Globus pallidus (tissue), 1 donor: ENCODE results near the gene METTL21C.

Experiments used
- DNase-seq: peaks from one replicate; pipeline ENCODE4 v3.0.0-alpha.2; 2015; ENCODE audit warnings: low spot score

The METTL21C gene

DNA sequence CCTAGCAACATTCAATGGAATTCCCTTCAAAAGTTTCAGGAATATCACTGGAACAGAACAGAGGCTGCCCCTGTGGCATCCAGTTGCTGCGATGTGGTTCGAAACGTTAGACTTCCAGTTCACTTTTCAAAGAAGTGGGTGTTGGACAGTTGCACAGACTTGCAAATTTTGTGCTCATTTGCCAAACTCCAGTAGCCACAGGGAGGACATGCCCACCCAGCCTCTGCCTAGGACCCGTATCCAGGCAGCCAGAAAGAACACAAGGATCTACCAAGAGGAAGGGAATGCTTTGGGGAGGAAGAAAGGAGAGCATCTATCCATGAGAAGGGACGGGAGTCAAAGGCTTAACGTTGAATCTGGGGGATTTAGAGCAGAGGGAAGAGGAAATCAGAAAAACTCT is at the start of gene METTL21C:
Gene METTL21C, minus strand, starts transcription at position 108 of the 400 bp plus-strand sequence. CDS start 546 bp downstream, outside the sequence.
- DNase-seq: no peak

DNA sequence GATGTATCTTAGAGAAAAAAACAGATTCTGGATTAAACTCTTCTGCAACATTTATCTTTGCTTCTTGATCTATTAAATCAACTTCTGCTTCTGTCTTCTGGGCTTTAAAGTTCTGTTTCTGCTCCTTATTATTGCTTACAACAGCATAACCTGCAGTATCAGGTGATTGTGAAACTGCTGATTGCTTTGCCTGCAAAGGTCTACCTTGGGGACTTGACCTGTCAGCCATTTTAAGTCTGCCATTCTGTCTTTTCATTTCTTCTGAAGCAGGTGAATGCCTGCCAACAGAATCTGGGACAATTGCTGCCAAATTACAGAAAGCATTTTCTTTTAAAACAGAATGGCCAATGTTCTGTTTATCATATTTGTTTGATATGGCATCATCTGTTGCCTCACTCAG is 47.7 kb upstream of the METTL21C start:
- DNase-seq: no peak

DNA sequence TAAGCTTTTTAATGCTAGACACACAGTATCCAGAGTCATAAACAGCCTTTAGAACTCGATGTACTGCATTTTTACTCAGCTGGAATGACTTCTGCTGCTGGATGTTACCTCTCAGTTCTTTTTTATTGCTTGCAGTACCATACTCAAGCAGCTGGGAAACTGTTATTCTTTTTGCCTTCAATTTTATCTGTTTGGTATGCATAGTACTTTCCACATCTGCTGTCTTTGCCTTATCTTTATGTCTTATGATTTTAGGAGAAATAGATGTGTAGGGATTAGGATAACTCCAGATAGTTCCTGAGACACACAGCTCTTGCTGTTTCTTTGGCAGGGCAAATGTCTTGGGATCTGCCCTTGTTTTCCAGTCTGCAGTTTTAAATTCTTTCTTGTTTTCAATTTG is 47.3 kb upstream of the METTL21C start:
- DNase-seq: no peak

DNA sequence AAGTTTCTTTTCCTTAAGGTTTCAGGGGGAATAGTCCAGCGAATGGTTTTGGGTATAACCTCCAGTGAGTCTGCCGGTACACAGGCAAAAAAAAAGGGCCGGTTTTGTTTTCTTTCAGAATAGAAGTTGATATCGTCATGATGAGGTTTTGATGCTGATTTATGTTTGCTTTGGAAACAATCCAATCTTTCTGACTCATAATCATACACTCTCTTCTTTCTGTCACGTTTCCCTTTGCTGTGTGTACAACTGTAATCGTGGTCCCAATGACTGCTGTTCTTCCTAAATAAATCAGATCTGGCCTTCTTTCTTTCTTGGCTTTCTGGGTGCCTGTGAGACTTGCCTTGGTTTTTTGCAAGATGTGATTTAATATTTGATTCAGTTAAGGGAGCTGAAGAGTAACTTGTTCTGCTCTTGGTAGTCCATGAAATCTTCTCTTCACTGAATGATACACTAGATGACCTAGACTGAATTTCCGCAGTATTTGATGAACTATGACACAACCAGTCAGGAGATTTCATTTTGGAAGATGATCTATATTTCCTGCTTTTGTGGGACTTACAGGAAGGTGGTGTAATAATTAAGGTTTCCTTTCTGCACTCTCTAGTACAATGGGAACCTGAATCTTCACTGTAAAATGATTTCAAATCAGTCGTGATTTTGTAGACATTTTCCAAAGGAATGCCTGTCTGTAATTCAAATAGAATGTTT is 34.9 kb upstream of the METTL21C start:
- DNase-seq: no peak

DNA sequence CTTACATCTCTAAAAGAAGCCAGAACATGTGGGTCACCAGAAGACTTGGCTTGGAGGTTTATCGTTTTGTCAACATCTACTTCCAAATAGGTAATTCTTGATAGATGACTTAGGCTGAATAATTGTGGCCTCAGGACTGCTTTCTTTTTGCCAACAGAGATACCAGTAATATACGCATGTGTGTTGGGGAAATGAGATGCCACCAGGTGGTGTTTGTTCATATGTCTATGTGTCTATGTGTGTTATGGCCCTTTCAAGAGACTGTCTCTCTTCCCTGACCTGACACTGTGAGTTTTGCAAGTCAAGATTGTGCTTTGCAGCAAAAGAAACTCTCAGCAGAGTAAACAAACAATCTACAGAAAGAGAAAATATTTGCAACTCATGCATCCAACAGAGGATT is 31.6 kb upstream of the METTL21C start:
- DNase-seq: no peak

DNA sequence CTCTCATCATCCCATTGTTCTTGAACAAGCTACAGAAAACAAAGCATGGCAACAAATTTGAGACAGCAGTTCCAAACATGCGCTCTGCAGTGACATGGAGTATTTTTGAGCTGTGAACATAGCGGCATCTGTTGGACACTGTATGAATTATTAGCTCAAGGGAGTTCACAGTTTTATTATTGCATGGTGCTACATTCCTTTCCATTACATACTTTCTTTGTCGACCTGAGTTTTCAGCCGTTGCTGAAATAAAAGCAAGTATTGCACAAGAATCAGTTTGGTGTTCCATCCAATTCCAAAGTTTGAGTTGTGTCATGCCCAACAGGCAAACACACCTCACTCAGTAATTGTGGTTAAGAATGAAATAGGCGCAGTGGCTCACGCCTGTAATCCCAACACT is 30.1 kb upstream of the METTL21C start:
- peak; percentile 79 for DNase-seq

DNA sequence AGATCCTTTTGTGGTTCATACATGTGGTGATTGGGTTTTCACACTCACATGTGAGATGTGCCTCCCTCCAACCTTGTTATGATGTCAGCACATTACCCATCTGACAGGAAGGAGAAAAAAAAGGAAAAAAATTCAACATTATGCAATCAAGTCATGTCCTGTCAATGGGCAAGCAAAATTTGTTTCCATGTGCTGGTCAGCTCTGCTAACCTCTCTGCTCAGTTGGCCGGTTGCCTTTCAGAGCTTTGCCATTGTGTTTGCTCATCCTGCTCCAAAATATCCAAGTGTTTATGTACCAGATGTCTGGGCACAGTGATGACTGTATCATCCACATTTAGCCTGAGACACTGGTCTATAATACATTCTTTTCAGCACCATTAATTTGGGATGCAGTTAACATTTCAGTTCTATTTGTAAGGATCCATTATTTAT is 27.0 kb upstream of the METTL21C start:
- peak; percentile 94 for DNase-seq

DNA sequence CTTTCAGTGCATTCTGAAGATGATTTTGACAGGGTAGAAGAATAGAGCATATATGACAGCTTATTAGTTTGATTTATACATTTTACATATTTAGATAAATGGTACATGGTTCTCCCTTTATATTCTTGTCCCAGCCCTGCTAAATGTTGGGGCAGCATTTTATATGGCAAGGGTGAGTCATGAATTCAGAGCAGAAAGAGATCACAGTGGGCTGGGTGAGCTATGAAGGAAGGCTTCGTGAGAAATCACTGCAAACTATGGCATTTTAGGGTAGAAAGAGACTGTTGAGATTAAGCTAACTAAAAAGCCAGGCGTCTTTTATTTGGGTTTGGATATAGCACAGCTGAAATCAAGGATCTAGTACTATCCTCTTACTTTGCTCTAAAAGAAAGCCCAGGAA is 23.9 kb upstream of the METTL21C start:
- no peak for DNase-seq

DNA sequence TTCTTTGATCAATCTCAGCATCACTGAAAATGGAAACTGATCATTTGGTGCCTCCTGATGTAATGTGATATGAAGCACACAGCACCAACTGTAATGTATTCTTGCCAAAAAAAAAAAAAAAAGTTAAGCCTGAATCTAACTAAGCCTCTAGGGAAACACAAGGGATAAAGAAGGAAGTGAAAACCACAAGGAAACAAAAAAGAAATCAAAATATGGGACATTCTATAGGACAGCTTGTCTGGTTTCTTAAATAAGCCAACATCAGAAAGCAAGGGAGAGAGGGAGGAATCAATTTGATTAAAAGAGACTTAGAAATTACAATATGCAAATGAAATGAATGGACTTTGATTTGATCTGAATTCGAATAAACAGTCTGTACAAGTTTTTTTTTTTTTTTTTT is 20.6 kb upstream of the METTL21C start:
- no peak for DNase-seq

DNA sequence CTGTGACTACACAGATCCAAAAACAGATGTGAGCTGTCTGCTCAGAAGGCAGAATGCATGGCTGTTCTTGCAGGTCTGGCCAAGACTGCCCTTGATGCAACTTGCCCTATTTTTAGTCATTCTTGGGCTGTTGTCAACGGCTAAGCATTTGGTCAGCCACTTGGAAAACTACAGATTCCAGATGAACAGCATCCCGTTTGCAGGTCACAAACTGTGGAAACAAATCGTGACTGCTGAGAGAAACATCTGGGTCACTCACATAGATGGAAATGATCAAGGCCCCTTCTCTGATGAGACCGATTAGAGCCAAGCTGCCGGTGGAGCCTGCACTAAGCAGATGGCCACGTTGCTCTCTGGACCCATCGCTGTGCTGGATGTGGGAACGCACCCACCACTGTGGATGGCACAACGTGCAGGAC is 15.4 kb upstream of the METTL21C start:
- no peak for DNase-seq

DNA sequence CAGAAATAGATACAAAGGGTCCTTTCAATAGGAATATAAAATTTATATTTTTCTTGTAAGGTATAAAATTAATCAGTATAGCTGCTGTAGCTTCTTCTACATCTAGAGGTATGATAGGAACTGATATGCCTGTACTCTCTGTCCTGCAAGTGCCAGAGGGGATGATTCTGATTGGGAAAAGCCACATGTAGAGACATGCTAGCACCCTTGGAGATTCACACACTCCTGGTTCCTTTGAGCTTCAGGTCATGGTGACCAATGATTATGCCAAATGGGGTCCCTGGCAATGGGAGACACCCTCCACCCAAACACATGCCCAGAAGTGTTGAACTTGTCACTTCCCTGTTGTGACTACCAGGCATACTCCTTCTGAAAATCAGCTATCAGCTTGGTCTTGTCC is 14.7 kb upstream of the METTL21C start:
- DNase-seq: no peak

DNA sequence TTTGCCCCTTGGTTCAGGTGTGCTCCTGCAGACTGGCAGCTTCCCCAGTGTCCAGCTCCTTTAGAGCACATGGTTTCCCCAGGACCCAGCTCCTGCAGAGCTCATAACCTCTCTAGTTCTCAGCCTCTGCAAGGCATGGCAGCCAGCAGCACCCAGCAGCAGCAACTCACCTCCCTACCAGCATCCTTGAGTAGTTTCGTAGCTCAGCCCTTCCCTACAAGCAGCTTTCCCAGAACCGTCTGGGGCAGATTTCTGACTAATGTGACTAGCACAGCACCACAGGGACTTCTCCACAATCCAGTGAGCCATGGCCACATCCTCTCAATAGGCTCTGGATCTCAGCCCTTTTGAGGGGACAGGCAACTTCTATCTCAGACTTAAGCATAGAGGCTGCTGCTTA is 14.1 kb upstream of the METTL21C start:
- DNase-seq: no peak

DNA sequence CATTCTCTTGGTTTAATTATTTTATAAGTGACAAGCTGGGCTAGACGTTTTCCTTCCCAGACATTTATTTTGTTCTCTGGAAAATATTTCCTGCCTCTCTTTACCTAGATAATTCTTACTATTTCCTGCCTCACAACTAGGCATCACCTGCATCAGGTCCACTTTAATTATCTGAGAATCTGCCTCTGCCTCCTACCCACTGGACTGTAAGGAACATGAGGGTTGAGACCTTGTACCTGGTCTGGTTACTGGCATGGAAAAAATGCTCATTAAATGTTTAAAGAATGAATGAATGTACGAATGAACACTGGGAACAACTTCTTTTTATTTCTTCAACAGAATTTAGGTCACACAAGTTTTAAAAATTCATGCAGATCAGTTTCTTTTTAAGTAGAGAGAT is 13.4 kb upstream of the METTL21C start:
- DNase-seq: no peak

DNA sequence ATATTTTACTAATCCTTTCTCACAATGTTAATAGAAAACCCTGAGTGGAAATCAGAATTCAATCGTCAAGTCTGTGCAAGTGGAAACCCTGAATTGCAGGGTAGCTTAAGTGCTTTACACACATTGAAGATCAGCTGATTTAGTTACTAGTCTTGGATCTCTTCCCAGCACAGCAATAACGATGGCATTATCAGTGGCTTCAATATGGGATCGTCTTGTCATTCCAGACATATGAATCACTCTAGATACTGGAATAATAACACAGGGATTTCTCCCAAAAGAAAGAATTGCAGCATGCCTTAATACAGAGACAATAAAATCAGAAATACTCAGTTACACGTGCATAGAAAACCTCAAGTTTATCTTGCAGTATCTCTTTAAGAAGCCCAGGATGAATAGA is 12.6 kb upstream of the METTL21C start:
- DNase-seq: peak; percentile 16

DNA sequence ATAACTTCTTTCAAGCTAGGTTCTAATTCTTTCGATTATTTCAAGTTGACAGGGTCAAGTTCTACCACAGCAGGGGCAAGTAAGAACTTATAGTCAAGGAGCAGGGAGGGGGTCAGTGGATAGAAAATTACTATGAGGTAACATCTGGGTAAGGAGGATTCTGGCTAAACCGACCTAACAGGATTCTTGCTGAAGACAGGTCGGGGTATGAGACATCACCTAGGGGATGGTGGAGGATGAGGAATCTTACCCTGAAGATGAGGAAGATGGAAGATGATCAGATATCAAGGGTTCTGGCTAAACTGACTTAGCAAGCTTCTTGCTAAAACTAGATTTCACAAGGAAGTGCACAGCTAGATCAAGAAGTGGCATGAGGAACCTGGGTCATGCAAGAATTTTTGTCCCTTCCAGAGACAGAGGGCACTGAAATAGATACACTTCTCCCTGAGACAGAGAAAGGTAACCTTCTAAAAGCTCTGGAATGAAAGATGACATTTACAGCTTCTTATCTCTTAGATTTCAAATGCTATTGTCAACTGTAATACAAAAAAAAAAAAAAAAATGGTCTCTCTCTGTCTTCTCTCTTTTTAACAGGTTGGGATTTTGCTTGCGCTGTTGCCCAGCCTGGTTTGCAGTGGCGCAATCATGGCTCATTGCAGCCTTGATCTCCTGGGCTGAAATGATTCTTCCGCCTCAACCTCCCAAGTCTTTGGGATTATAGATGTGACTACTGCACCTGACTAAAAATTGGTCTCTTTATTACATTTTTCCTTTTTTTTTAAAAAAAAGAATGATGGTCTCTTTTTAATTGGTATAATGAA is 9.6 kb upstream of the METTL21C start:
- DNase-seq: no peak

DNA sequence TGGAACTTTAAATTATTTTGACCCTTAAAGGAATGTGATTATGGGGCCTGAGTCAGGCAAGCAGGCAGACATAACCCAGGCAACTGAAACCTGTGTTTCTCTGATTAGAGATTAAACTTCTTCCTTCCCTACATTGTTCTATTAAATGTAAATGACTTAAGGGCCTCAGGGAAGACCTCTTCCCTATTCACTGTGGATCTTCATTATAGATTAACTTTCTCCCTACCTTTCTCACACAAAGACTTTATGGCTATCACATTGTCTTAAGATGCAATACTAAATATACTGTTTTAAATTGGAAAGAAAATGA is 8.8 kb upstream of the METTL21C start:
- DNase-seq: no peak

DNA sequence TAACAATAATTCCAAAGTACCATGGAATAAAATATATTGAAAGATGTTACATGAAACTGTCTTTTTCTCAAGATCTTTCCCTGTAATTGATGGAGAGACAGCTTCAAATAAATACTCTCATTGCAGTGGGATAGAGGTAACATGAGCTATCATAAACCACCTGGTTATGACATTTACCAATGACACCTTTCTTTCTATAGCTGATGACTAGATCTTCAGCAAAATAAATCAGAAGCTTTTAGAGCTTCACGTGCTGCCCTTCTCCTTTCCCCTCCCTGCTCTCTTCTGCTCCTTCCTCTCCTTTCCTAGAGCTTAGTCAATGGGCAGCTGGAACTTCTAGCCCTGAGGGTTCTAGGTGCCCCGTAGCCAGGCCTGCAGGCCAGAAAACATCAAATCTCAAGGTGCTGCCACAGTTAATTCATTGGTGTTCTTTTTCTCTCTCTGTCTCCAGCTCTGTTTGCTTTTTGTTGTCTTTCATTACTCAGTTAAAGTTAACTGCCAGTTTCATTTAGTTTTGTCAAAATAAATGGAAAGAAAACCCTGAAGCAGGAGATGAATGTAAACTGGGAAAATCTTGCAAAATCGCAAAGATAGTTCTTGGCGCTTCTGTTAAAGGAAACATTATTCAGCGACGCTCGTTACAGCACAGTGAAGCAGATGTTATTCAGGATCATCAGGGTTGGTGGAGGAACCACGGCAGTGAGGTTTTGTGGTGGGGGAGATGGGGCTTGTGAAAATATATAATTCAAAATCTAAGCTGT is 8.3 kb upstream of the METTL21C start:
- no peak for DNase-seq

DNA sequence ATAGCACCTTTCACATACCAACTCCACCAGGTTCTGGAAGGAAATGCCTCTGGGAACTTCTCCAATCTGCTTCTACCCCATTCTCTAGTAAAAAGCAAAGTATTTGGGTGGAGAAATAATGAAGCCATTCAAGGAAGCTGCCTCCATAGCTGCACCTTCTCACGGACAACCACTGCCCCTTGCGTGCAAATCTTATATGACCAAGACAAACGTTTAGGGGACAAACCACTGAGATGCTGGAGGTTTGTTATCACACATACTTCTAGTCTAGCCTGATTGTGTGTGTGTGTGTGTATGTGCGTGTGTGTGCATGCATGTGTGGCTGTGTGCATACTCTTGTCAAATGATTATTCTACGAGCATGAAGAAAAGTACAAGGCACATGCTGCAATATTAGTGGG is 6.5 kb upstream of the METTL21C start:
- DNase-seq: no peak

DNA sequence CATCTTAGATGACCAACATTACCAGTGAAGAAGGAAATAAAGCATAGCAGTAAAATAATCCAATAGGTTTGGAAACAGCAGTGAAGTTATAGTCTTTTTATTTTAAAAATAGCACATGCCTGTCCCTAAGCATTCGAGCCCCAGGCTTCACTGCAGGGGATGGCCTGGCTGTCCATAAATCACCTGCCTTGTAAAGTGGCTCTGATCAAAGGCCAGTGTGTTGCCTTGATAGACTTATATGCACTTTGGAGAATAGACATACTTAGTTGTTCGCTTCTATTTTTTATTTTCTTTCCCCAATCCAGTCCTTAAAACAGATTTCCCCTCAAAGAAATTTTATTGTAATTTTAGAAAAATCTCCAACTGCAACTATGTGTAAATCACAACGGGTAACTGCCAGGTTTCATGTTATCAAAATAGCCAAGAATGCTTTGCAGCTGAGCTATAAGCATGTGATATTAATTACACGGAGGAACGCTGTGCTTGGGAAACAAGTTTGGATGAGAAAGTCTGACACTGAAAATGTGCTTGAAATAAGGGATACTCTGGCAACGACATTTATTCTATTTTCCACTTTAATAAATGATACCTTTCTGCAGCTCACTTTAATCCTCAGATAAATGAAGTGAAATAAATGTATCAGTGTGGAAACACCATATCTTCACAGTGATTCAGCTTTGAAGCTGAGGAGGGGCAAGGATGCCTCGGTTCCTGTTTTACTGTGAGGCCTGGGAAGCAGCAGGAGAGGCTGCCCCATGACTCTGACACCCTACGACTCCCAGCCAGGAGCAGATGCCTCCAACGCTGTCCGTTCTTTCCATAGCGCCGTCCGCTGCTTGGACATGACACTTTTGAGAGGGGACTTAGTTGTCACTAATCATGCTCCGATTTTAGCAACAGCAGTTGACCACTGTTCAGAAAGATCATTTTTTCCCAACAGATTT is 5.5 kb upstream of the METTL21C start:
- DNase-seq: no peak

DNA sequence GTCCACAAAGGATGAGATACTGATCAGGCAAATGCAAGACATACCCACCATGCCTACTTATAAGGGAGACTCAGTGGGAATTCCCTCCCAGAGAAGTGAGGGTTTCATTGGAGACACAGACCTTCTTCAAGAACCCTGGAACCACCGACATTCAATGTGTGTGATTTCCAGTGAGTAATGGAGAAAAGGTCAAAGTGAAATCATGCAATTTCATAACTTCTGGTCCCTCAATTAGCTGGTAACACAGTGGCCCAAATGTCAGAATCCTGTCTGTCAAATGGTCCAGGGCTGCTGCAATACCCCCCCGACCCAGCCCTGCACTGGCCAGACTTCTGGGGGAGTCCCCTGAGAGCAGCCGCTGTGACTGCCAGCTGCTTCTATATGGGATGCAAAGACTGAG is 4.7 kb upstream of the METTL21C start:
- no peak for DNase-seq

DNA sequence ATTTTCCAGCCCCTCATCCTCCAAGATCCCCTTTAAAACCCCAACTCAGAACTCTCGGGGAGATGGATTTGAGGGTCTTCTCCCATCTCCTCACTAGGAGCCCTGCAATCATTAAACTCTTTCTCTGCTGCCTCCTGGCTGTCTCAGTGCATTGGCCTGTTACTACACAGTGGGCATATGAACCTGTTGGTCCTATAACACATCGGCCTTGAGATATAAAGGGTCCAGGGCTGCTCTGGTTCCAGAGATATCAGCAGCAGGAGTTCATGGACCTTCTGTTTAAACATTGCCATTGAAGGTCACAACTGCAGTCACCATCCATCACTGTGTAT is 3.8 kb upstream of the METTL21C start:
- DNase-seq: no peak
